ENCODE results near the gene VRK1.
A peak's percentile ranks its signal among the peaks of the same experiment; 100 is the strongest.

The VRK1 gene

GRCh38 chr14:96816281-96816680 lies 19.1 kb downstream of the VRK1 start:
- no peak for TF ChIP-seq CTCF (conservative IDR thresholded peaks at IDR 0.05; ENCODE audit: control insufficient read depth, insufficient read depth, low read depth, low read length)
- H3K4me3 ChIP-seq (ENCODE audit: control insufficient read depth, low read depth, low read length), result no peak overlapping the region
- no peak for DNase-seq (ENCODE audit: low read depth)

DNA sequence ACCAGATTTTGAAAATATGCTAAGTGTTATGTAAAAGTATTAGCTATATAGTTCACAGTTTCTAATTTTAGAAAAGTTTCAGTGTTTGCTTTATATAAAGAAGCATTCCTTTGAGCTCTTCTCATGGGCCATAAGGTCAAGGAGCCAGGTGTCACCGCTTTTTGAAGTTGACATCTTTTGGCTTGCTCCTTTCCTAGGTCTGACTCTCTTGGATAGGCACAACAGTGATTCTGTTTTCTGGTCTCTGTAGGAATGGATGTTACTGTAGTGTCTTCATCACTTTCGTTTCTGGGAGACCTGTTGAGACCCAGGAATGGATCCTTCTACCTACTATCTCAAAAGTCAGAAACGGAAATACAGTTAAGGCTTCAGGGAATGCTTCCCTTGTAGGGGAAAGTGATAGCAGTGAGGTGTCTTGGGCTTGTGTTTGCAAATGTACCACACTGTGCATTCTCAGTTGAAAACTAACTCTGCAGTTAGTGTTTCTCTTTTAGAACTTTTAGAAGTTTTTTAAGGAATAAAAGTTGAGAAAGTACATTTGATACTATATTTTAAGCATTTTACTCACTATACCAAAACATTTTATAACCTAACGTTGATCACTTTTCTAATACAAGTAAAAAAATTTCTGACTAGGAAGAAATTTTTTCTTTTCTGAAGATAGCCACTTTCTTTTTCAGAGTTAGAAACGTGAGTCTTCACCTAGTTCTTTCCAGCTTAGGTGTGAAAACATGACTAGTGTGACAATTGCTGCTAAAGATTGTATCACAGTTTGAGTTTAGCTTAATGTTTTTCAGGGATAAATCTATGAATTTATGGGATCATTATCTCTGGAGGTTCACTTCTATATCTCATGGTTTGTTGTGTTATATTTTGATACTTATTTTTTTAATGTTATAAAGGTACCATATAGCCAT lies 20.8 kb downstream of the VRK1 start:
- DNase-seq (ENCODE audit: low read depth), result no peak
- H3K4me3 ChIP-seq (ENCODE audit: control insufficient read depth, low read depth, low read length), result no peak overlapping the region
- TF ChIP-seq CTCF (conservative IDR thresholded peaks at IDR 0.05; ENCODE audit: control insufficient read depth, insufficient read depth, low read depth, low read length), result no peak

GRCh38 chr14:96821501-96821900 lies 24.3 kb downstream of the VRK1 start:
- DNase-seq (ENCODE audit: low read depth), result no peak
- no peak overlapping the region for H3K4me3 ChIP-seq (ENCODE audit: control insufficient read depth, low read depth, low read length)
- TF ChIP-seq CTCF (conservative IDR thresholded peaks at IDR 0.05; ENCODE audit: control insufficient read depth, insufficient read depth, low read depth, low read length), result no peak

- no peak for TF ChIP-seq CTCF (conservative IDR thresholded peaks at IDR 0.05; ENCODE audit: control insufficient read depth, insufficient read depth, low read depth, low read length)
- DNase-seq (ENCODE audit: low read depth), result no peak
- H3K4me3 ChIP-seq (ENCODE audit: control insufficient read depth, low read depth, low read length), result no peak overlapping the region
Observed at GRCh38 chr14:96823652-96824051, 26.5 kb downstream of the VRK1 start.

DNA sequence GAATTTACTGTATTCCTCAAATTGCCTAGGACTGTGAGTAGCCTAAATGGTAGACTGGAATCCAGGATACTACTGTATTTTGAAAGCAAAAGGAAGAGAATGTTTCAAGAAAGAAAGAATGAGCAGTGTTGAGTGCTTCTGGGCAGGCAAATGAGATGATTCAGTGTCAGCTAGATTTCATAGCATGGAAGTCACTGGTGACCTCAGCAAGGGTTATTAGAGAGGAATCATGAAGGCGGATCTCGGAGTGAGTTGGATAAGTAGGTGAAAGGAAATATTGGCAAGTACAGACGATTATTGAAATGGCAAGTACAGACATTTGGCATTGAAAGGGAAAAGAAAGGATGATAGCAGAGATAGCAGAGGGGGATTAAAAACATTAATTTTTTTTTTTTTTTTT lies 27.1 kb downstream of the VRK1 start:
- no peak overlapping the region for H3K4me3 ChIP-seq (ENCODE audit: control insufficient read depth, low read depth, low read length)
- no peak for TF ChIP-seq CTCF (conservative IDR thresholded peaks at IDR 0.05; ENCODE audit: control insufficient read depth, insufficient read depth, low read depth, low read length)
- DNase-seq (ENCODE audit: low read depth), result peak; percentile 94

GRCh38 chr14:96826818-96827217 lies 29.6 kb downstream of the VRK1 start:
- no peak for TF ChIP-seq CTCF (conservative IDR thresholded peaks at IDR 0.05; ENCODE audit: control insufficient read depth, insufficient read depth, low read depth, low read length)
- DNase-seq (ENCODE audit: low read depth), result peak; percentile 14

More at GRCh38 chr14:96826818-96827217, 29.6 kb downstream of the VRK1 start:
- H3K4me3 ChIP-seq (ENCODE audit: control insufficient read depth, low read depth, low read length), result no peak overlapping the region

All from fibroblast of mammary gland (primary cell).